IPS-15b (cell line): ENCODE data around the gene GMCL1.
"Not testable (repeated sequence)": the region's sequence is repeated elsewhere in the genome, so short reads cannot be mapped to it uniquely, and the experiment has no call there.

ENCODE experiments used
- H3K27me3 ChIP-seq: one replicate; pipeline ENCODE4 v1.6.1; 2013; ENCODE audit warnings: low read length; ENCODE audit not compliant: control insufficient read depth, insufficient read depth
- H3K36me3 ChIP-seq: one replicate; pipeline ENCODE4 v1.6.1; 2013; ENCODE audit warnings: low read length; ENCODE audit not compliant: control insufficient read depth, insufficient read depth
- H3K4me1 ChIP-seq: one replicate; pipeline ENCODE4 v1.6.1; 2013; ENCODE audit warnings: mild to moderate bottlenecking, low read length; ENCODE audit not compliant: control insufficient read depth, insufficient read depth
- H3K4me3 ChIP-seq: one replicate; pipeline ENCODE4 v1.5.1; 2013; ENCODE audit warnings: low read depth, low read length
- H3K9ac ChIP-seq: one replicate; pipeline ENCODE4 v1.6.1; 2013; ENCODE audit warnings: low read depth, mild to moderate bottlenecking, low read length
- H3K9me3 ChIP-seq: one replicate; pipeline ENCODE4 v1.6.1; 2013; ENCODE audit warnings: mild to moderate bottlenecking, low read length; ENCODE audit not compliant: control insufficient read depth, insufficient read depth

The GMCL1 gene

GRCh38 chr2:69811591-69811990 lies 17.9 kb upstream of the GMCL1 start:
- no peak overlapping the region for H3K4me3 ChIP-seq
- no peaks in the 10 kb centered on the region for H3K27me3 ChIP-seq
- no peaks in the 10 kb centered on the region for H3K36me3 ChIP-seq
- H3K9ac ChIP-seq, result no peak overlapping the region
- no peaks in the 10 kb centered on the region for H3K9me3 ChIP-seq
- H3K4me1 ChIP-seq, result peaks cover 6% of the 10 kb centered on the region

DNA sequence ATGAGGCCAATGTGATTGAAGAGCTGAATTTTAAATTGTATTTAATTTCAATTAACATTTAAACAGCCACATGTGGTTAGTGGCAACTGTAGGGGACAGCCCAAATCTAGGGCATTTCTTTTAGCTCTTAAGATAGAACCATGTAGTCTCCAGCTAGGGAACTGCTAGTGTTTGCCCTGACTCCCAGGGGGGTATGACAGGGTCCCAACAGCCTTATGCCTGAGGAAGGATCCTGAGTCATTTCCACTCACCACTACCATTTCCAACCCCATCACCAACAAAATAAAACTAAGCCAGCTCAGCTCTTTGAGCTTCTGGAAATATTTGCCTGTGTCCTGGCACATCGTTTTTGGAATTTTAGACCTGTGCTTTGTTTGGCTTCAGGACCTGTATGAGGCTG lies 13.7 kb upstream of the GMCL1 start:
- Histone ChIP-seq H3K27me3 (no peaks in the 10 kb centered on the region), H3K9ac (no peak overlapping the region), H3K4me3 (no peak overlapping the region), H3K9me3 (no peaks in the 10 kb centered on the region), H3K4me1 (peaks cover 6% of the 10 kb centered on the region), H3K36me3 (no peaks in the 10 kb centered on the region)

DNA sequence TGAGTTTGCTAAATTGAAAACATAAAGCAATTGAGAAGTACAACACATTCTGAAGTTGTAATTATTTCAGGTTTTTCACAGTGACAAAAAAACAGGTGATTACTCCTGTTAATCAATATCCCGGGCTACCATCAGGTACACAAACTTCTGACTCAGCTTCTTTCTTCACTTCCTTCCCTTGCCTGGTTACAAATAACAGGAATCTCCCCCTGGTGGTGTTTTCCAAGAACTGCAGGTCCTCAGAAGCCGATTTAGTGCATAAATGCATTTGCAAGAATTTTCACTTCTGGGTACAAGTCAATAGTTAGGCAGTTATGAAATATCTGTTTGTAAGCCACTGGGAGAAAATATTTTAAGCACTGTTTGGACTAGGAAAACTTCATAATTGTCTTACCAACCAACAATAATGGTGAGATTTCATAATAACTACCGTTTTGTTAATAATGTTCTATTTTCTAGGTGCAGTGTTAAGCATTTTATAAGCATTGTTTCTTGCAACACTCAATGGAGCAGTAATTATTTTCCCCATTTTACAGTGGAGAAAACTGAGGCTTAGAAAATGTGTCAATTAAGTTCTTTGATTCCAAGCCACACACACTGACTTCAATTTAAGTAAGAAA lies 12.4 kb upstream of the GMCL1 start:
- no peaks in the 10 kb centered on the region for H3K27me3 ChIP-seq
- H3K4me1 ChIP-seq, result peaks cover 6% of the 10 kb centered on the region
- H3K9ac ChIP-seq, result no peak overlapping the region
- H3K36me3 ChIP-seq, result no peaks in the 10 kb centered on the region
- no peaks in the 10 kb centered on the region for H3K9me3 ChIP-seq
- no peak overlapping the region for H3K4me3 ChIP-seq

GRCh38 chr2:69817729-69818501 lies 11.5 kb upstream of the GMCL1 start:
- no peaks in the 10 kb centered on the region for H3K27me3 ChIP-seq
- H3K9me3 ChIP-seq, result no peaks in the 10 kb centered on the region
- H3K9ac ChIP-seq, result no peak overlapping the region
- H3K4me3 ChIP-seq, result no peak overlapping the region
- H3K36me3 ChIP-seq, result no peaks in the 10 kb centered on the region
- H3K4me1 ChIP-seq, result peaks cover 6% of the 10 kb centered on the region

GRCh38 chr2:69827796-69828540 lies 1.5 kb upstream of the GMCL1 start:
- H3K36me3 ChIP-seq, result no peaks in the 10 kb centered on the region
- H3K4me1 ChIP-seq, result no peaks in the 10 kb centered on the region
- no peak overlapping the region for H3K4me3 ChIP-seq
- no peaks in the 10 kb centered on the region for H3K9me3 ChIP-seq
- H3K9ac ChIP-seq, result no peak overlapping the region
- no peaks in the 10 kb centered on the region for H3K27me3 ChIP-seq

DNA sequence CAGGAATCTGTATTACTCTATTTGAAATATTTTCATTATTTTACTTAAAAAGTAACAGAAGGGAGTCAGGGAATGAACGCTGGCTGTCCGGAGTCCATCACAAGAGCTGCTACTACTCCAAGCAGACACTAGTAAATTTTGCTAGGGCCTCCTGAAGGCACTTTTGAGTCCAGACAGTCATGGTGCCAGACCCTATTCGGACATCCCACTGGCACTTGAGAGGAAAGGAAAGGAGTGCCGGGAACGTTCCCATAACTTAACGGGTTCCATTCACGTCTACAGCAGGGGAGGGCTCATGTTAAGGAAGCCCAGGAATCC lies 563 bp upstream of the GMCL1 start:
- no peaks in the 10 kb centered on the region for H3K9me3 ChIP-seq
- no peaks in the 10 kb centered on the region for H3K27me3 ChIP-seq
- peak overlapping the region; percentile 87 for H3K9ac ChIP-seq
- H3K36me3 ChIP-seq, result no peaks in the 10 kb centered on the region
- no peaks in the 10 kb centered on the region for H3K4me1 ChIP-seq
- H3K4me3 ChIP-seq, result peak overlapping the region; percentile 69

DNA sequence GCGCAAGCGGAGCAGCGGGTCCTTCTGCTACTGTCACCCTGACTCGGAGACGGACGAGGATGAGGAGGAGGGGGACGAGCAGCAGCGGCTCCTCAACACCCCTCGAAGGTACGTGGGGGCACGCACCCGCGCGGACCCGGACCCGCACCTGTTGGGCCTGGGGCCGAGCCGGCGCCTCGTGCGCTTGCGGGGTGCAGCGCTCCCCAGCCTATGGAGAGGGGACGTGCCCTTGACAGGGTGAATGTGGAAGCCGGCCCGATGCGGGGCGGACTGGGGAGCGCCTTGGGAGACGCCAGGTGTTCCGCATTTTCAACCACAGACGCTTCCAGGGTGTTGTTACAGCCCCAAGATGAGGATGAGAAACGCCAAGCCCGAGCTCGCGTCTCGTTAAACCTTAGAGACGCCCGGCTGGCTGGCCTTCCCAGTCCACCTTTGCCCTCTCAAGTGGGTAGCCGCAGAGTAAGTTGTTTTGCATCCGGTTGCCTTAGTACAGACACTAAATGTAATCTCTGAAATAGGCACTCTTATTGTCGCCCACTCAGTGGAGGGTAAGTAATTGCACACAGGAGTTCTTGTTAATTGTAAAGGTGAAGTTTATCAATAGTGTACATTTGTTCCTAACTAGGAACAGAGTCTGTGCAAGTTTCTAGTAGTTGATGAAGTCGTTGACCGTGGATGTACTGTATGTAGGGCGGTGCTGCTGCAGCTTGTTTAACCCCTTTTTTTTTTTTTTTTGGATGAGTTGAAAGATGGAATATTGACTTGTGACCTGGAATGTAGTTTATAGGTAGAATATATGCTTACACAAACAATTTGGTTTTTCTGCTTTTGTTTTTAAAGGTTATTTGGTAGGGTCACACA lies 815 bp downstream of the GMCL1 start:
- H3K27me3 ChIP-seq, result no peaks in the 10 kb centered on the region
- H3K9ac ChIP-seq, result peak overlapping the region; percentile 80
- H3K36me3 ChIP-seq, result no peaks in the 10 kb centered on the region
- H3K4me1 ChIP-seq, result no peaks in the 10 kb centered on the region
- no peaks in the 10 kb centered on the region for H3K9me3 ChIP-seq
- H3K4me3 ChIP-seq, result peak overlapping the region; percentile 69

DNA sequence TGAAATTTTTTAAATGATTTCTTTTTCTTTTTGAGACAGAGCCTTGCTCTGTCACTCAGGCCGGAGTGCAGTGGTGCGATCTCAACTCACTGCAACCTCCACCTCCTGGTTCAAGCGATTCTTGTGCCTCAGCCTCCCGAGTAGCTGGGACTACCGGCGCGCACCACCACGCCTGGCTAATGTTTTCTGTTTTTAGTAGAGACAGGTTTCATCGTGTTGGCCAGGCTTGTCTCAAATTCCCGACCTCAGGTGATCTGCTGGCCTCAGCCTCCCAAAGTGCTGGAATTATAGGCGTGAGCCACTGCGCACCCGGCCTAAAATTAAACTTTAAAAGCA lies 1.4 kb downstream of the GMCL1 start:
- not testable (repeated sequence) for H3K36me3 ChIP-seq, H3K9me3 ChIP-seq, H3K9ac ChIP-seq, H3K27me3 ChIP-seq, H3K4me1 ChIP-seq
- H3K4me3 ChIP-seq, result peak overlapping the region; percentile 69

GRCh38 chr2:69831354-69831905 lies 2.0 kb downstream of the GMCL1 start:
- Histone ChIP-seq H3K4me3 (peak overlapping the region; percentile 3), H3K9me3 (no peaks in the 10 kb centered on the region), H3K9ac (no peak overlapping the region), H3K4me1 (no peaks in the 10 kb centered on the region), H3K27me3 (no peaks in the 10 kb centered on the region), H3K36me3 (no peaks in the 10 kb centered on the region)

DNA sequence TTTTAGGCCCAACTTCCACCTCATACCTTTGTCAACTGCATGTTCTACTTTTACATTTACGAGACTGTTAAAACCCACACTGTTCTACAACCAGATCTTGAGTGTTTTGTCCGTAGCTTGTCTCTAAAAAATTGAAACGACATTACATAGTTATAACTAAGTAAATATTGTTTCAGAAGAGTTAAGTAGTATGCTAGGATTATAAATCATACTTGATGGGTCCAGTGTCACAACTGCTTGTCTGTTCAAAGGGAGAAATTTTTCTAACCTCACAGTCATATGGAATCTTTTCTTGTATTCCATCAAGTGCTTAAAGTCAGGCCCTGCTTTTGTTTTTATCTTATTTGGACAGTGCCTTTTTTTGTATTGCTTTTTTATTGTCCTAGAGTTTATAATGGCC lies 4.3 kb downstream of the GMCL1 start:
- no peaks in the 10 kb centered on the region for H3K9me3 ChIP-seq
- no peaks in the 10 kb centered on the region for H3K4me1 ChIP-seq
- H3K9ac ChIP-seq, result no peak overlapping the region
- H3K27me3 ChIP-seq, result no peaks in the 10 kb centered on the region
- H3K4me3 ChIP-seq, result no peak overlapping the region
- no peaks in the 10 kb centered on the region for H3K36me3 ChIP-seq

- Histone ChIP-seq H3K4me1 (no peaks in the 10 kb centered on the region), H3K9me3 (no peaks in the 10 kb centered on the region), H3K9ac (no peak overlapping the region), H3K36me3 (no peaks in the 10 kb centered on the region), H3K27me3 (no peaks in the 10 kb centered on the region), H3K4me3 (no peak overlapping the region)
Measured at GRCh38 chr2:69835666-69836065, 6.2 kb downstream of the GMCL1 start.
